GDM1 (cell line): Measurements from ENCODE around the gene GRID1.

ENCODE experiments used
- DNase-seq: peaks from one replicate; lab custom pipeline; 2025; lab: John Stamatoyannopoulos, UW

The GRID1 gene

DNA sequence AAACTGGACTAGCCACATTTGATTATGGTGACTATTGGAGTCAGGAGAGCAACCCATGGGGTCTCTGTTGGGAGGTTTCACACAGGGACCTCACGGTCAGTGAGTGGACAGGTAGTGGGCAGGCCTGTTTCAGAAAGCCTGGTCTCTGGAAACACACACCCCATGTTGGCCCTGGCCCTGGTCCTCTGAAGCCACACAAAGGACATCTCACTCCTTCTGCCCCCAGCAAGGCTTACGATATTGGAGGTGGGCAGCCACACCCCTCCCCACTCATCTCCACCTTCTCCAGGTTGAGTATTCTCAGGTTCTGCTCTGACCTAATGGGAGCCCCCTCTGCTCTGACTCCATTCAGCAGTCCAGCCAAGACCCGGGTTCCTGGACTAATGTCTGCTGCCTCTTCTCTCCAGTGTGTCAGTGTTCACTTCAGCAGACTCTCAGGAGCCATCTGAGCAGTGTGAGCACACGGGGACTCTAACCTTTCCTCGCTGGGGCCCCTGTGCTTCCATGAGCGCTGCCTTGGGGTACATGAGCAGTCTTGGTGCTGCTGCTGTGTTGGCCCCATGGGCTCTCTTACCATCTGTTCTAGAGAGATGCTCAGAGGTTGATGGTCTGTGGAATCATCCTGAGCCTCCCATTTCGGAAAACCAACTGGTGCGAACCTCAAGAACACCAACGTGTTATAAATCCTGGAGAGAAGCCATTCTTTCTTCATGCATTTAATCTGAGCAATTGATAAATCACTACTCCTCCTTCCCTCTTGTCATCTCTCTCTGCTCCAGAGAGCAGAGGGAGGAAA lies 748.6 kb downstream of the GRID1 start:
- no peak for DNase-seq

GRCh38 chr10:85615556-85615955 lies 751.0 kb downstream of the GRID1 start:
- no peak for DNase-seq

DNA sequence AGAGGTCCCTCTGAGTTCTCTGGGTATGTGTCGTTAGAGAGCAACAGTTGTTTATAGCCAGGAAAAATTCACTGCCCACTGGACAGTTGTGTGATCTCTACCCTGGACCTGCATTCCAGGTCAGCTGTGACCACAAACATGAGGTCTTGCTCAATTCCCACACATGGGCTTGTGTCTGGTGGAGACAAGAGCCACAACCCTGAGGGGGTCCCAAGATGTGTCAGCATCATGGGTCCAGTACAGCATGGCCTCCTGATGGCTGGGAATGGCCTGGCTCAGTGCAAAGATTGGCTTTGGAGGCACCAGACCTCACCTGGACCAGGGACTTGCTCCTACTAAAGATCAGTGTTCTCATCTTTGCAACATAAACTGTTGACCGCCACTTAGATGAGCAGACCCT lies 751.6 kb downstream of the GRID1 start:
- no peak for DNase-seq

DNA sequence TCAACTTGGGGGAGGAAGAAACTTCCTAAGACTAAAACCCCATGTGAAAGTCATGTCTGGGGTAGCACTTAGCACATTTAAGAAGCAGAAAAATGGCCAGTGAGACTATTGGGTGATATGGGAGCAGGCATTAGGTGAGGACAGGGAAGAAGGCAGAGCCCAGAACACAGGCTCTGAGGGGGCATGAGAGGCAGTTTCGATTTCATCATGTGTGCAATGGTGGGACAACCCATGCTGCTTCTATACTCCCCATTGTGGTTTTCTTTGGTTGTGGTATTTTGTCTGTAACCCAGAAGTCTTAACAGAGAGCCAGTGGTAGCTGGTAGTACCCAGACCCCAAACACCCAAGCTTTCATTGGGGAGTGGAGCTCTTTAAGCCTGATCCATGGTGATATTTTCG lies 752.0 kb downstream of the GRID1 start:
- no peak for DNase-seq

DNA sequence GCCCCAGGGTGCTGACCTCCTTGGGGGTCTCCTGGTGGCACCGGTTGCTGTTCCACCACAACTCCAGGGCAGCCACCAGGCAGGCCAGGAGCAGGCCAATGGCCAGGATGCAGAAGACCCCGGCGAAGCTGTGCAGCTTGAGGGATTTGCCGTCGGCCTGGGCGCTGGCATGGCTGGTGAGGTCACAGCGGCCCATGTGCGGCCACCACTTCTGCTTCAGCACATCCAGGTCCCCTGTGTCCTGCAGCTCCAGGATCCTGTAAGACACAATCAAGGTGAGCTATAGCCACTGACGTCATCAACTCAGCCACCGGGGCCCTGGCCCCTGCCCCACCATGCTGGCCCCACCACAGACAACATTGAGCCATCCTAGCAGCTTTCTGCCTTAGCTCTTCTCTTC lies 753.2 kb downstream of the GRID1 start:
- no peak for DNase-seq

- no peak for DNase-seq
Measured at GRCh38 chr10:85612833-85613232, 753.8 kb downstream of the GRID1 start.

- no peak for DNase-seq
Measured at GRCh38 chr10:85612378-85612775, 754.2 kb downstream of the GRID1 start.

GRCh38 chr10:85611746-85612377 lies 754.7 kb downstream of the GRID1 start:
- DNase-seq = no peak

GRCh38 chr10:85611093-85611740 lies 755.4 kb downstream of the GRID1 start:
- no peak for DNase-seq

GRCh38 chr10:85610381-85611092 lies 756.1 kb downstream of the GRID1 start:
- no peak for DNase-seq

DNA sequence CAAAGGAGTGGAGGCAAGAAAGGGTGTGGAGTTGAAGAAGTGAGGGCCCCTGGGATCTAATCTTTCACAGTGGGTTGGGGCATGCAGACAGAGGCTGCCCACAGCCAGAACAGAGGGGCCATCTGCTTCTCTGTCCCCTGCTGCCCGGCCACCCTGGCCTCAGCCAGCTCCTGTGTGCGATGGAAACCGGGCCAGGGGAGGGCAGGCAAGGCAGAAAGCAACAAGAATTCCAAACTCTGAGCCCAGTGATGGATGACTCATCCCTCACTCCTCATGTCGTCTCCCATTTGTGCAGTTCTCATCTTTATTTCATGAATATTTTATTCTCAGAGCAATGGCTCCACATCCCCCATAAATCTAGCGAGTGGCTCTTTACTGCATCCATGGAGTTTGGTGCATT lies 757.1 kb downstream of the GRID1 start:
- no peak for DNase-seq

DNA sequence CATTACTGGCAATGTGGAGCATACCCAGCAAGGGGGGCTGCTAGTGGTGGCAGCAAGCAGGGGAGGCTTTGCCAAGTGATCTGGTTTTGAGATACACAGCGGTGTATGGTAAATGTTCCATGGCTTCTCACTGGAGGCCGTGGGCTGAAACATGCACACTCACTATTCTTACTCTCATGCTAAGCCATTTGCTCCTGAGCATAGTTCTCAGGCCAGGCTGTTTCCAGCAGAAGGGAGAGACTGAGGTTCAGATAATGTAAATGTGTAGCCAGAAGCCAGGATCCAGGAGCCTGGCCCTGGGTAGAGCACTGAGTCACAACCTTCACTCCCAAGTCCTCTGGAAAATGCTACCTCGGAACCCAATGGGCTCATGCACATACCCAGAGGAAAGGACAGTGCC lies 757.9 kb downstream of the GRID1 start:
- DNase-seq = no peak

- DNase-seq = no peak
Measured at GRCh38 chr10:85607043-85607695, 759.4 kb downstream of the GRID1 start.

DNA sequence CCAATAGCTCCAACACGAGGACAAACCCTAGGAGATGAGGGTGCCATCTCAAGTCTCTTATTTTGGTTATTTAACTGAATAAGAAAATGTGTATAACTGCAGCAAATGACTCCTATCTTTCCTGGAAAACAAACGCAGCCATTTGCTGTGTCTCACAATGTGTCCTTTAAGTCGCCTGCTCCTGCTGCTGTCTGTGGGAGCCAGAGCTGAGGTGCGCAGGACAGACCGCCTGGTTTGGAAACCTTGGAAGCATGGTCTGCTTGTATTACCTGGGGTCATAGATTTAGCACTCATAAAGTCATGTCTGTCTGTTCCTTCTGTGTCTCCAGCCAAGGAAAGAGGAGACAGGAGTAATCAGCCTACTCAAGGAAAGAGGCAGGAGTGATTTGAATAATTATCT lies 760.2 kb downstream of the GRID1 start:
- no peak for DNase-seq

DNA sequence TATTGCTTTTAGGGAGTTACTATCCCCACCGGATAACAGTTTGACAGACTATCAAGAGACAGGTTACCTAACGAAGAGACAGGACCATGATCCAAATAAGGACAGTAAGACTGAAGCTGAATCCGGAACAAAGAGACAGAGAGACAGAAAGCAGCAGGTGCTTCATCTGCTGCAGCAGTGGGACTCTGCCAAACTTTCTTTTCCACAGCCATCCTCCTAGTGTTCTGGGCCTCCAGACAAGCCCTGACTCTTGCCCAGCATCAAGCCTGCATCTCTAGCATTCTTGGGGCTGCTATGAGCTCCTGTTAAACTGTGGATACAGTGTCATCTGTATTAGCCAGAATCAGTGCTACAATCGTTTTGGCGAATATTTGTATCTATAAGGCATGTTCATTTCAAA lies 761.7 kb downstream of the GRID1 start:
- no peak for DNase-seq

- DNase-seq = no peak
Measured at GRCh38 chr10:85604136-85604725, 762.4 kb downstream of the GRID1 start.

DNA sequence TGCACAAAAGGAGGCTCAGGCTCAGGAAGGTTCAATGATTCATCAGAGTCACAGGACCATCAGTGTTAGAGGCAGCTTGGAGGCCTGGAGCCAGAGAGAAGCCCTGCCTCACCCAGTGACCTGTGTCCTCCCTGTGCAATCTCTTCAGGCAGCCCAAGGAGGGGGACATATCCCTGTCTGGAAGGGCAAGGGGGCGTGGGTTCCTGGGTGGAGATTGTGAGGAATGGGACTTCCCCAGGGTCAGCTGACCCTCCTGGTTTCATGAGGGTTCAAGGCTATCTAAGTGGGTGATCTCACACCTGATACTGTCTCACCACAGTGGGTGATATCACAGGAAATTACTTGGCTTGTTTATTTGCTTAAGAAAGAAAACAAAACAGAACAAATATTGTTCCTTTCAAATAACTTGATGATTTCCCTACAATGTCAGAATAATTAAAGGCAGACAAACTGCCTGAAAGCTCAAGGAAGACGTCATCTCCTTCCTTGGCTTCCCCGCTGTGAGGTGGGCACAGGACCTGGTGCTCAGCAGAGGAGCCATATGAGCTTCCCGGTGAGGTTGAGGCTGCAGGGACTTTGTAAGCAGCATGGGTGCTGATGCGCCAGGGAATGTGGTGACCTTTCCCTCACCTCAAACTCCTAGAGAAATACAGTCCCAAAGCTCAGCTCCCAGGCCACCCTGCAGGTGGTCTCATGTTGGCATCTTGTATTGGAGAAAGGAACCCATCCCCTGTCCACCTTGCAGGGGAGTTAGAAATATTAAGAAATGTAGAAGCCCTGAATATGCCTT lies 763.2 kb downstream of the GRID1 start:
- DNase-seq = no peak

DNA sequence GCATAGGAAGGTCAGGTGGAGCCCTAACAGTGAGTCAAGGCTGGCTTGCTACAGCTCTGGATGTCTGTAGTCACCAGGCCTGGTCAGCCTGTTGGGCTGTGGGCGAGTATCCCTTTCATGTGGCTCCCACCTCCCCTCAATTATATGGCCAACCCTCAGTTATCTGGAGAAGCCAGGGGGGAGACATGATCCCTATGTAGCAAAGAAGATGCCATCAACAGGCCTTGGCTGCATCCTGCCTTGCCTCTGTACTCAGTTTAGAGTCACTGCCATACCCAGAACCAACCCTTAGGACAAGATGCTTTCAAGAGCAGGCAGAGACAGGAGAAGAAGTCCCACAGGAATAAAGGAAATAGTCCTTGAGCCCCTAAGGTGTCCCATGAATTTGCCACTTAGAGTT lies 763.9 kb downstream of the GRID1 start:
- DNase-seq = no peak

- DNase-seq = no peak
Measured at GRCh38 chr10:85602306-85602705, 764.3 kb downstream of the GRID1 start.

DNA sequence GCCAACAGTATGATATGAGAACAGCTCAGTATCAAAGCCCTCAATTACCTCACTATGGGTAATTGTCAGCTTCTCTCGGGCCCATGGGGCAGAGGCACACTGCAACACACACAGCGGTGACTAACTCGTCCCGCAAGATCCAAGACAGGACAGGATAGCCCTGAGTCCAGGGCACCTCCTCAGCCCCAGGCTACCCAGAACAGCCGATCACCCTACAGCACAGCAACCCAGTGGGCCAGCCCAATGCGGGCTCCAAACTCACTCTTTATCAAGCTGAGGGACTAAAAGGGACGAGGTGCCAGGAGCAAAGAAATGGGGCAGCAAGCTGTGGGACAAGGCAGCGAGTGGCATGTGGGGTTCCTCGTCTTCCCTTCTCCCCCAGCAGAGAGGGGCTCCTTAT lies 765.1 kb downstream of the GRID1 start:
- no peak for DNase-seq

GRCh38 chr10:85600744-85601081 lies 765.9 kb downstream of the GRID1 start:
- DNase-seq = no peak
